Hematopoietic multipotent progenitor cell treated with erythropoietin and hydrocortisone succinate and interleukin-3 and kit ligand, for 17 days (in vitro differentiated cells): ENCODE data around the gene BCKDHB.
"Not testable (repeated sequence)": the region's sequence is repeated elsewhere in the genome, so short reads cannot be mapped to it uniquely, and the experiment has no call there.

ENCODE experiments used
- DNase-seq: peaks from one replicate; pipeline ENCODE4 v3.0.0-alpha.2; 2015; ENCODE audit warnings: low spot score

BCKDHB gene

DNA sequence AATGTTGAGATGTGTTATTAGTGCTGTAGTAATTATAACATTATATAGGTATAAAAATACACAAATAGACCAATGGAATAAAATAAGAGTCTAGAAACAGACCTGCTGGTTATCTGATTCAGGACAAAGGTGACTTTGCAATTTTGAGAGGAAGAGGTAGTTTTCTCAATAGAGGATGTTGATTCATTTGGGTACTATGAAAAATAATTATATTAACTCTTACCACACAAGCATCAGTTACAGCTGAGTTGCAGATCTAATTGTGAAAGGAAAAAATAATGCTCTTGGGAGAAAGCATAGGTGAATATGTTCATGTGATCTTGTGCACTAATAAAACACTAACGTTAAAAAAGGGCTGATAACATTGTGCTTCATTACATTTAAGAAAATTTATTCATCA, 103.0 kb downstream of the BCKDHB start:
- no peak for DNase-seq

DNA sequence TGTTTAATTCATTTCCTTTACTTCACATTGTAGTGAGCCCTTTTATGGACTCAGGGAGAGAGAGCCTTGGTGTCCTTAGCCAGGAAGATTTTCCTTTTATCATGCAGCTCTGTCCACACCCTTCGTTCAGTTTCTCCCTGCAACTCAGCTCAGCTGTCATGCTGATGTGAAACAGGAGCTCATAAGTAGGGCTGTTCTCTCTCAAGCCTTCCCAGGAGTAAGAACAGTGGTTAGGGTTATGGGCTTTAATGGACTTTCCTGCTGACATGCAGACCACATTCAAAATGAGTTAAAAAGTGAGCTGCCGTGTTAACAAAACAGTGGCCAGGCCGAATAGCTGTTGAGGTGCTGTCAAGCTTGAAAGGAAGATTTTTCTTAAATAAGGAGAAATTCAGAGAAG, 104.1 kb downstream of the BCKDHB start:
- no peak for DNase-seq

DNA sequence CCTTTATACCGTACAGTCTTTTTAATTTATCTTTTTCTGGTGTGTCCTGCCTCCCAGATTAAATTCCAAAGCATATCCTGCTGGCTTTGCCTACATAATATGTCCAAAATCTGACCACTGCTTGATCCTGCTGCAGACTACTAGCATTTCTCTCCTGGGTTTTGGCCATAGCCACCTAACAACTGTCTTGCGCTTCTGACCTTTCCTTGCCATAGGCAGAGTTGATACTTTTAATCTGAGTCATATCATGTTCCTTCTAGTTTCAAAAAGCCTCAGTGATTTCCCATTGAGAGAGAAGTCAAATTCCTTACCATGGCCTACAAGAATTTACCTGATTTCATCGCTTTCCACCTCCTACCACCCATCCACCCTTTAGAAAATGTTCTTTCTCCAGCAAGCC, 104.8 kb downstream of the BCKDHB start:
- no peak for DNase-seq

DNA sequence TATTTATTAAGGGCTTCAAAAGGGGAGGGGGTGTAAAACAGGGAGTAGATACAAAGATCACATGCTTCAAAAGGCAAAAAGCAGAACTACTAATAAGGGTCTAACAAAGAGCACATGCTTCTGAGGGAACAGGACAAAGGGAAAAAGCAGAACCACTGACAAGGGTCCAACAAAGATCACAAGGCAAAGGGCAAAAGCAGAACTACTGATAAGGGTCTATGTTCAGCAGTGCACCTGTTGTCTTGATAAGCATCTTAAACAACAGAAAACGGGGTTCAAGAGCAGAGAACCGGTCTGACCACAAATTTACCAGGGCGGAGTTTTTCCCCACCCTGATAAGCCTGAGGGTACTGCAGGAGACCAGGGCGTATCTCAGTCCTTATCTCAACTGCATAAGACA, 105.4 kb downstream of the BCKDHB start:
- not testable (repeated sequence) for DNase-seq

DNA sequence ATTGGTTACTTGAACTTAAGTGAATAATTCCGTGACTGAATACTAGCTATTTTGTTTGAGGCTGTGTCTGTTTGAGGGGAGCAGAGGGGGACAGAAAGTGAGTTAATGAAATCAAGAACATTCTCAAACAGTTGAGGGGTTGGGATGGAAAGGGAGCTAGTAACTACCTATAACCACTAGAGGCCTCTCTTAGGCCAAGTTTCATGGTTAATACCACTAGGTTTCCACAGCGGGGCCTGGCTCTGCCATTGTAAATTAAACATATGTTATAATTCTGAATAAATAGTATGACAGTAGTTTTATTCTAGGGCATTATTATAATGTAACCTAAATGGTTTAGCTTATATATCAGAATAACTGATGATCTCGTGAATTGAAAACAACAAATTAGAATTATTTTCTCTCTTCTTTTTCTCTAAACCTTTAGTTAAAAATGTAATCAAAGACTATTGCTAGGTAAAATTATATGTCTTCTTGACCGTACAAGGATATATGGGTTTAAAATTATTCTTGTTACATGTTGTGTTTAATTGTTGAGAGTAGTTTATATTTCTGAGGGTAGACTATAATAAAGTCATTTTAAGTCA, 108.1 kb downstream of the BCKDHB start:
- DNase-seq, result no peak

DNA sequence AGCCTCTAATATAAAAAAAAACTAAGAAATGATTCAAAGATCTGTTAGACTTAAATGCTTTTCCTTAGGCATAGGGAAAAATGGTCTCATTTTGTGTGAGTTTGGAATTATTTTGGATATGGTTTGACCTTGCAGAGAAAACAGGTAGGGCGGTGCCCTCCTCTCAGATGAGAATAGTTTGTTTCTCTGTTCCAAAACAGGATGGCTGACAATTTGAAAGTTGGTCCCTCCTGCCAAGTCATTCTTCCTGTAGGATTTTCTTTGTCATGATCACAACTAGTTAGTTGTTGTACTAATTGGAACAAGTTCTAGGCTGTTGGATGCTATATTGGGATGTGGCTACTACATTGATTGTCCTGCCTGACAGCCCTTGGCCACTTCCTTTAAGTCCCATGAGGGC, 108.6 kb downstream of the BCKDHB start:
- DNase-seq, result no peak

DNA sequence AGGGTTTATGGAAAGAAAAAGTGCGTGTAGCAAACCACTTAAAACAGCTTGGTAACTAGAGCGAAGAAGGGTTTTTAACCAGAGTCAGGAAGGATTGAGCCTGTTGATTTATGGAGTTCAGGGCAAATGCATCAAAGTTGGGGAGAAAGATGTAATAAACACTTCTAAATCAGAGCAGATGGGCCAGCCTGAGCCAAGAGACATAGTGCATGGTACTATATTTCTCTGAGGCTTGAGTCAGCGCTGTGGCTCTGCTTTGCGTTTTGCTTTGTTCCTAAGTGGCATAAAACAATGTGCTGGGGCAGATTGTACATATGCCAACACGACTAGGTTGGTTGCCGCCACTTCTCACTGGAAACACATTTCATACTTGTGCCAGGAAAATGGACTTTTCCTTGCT, 111.3 kb downstream of the BCKDHB start:
- DNase-seq, result no peak

DNA sequence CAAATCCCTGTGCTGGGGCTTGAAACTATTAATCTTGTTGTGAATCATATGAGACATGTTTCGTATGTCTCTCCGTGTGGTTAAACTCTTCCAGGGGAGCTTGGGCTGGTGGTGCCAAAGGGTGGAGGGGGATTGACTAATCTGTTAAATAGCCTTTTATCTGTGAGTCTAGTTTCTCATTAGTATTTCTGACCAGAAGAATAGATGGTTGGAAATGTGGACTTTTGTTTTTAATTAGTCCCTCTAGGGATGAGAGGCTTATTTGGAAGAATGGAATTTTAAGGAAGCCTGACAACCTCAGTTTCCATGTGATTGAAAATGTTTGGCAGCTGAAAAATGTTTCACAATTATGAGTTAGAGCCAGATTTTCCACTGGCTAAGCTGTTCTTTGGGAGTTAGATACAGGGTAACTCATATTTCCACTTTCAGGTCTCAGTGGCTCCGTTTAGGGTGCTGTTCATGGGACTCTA, 117.3 kb downstream of the BCKDHB start:
- no peak for DNase-seq

DNA sequence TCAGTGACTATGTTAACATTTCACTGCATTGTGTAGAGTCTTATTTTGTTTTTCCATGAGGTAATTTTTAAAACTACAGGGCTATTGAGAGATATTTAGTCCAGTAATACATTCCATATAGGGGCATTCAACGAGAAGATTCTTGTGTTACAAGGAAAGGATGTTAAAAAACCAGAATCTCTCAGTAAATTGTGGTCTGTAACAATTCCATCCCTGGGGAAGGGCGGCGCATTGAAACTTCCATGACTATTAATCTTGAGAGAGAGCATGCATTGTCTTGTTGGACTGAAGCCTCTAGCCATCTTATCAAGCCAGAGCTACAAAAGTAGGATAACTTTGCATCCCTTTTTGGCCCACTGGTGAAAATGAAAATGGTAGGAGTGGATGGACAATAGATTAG, 119.7 kb downstream of the BCKDHB start:
- no peak for DNase-seq

DNA sequence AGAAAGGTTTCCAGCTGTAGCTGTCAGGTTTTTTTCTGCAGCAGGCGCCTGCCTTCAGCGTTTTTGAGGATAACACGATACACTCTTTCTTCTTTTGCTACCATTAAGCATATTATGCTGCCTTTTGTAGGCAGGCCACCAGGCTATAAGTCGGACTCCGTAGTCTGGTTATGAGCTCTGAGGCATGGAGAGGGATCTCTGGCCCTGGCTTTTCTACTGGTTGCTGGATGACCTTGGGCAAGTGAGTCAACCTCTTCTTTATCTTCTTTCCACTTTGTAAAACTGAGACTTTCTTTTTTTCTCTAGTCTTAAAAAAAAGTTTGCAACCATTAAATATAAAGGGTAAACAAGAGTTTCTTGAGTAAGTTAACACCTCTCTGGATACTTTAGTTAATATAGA, 120.2 kb downstream of the BCKDHB start:
- DNase-seq, result no peak

DNA sequence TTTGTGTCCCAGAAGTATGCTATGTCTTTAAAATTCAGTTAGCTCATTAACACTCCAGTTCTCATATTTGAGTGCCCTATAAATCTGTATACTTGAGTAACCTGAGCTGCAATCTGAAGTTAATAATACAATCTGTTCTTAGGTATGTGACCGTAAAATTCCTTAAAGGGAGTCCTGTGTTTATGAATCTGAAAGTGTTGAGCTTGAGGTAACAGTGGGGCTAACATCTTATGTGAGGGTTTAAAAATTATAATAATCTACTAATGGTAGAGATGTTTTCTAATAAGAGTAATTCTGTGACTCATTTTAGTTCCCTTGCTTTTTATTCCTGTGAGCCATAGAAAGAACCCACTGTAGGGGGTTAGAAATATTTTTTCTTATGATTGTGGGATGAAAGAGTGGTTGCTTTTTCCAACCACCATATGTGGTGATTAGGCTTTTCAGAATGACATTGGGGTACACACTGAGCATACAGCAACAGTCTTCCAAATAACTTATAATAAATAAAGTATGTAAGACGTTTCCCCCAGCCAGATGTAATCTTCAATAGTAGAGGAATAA, 121.2 kb downstream of the BCKDHB start:
- no peak for DNase-seq

DNA sequence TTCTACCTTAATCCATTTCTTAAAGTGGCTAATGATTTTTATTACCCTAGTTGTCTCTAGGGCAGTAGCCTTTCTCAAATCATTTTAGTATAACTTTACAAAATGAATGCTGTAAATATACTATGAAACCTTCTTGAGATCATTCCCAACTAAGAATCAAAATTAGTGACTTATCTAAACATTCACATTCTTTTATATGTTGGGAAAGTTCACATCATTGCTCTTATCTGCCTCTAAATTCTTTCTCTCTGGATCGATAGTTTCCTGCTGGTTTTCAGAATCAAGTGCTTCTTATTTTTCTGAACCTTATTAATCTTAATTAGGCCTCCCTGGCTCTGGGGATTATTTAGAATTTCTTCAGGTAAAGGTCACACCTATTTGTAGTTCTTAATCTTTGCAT, 126.8 kb downstream of the BCKDHB start:
- no peak for DNase-seq

DNA sequence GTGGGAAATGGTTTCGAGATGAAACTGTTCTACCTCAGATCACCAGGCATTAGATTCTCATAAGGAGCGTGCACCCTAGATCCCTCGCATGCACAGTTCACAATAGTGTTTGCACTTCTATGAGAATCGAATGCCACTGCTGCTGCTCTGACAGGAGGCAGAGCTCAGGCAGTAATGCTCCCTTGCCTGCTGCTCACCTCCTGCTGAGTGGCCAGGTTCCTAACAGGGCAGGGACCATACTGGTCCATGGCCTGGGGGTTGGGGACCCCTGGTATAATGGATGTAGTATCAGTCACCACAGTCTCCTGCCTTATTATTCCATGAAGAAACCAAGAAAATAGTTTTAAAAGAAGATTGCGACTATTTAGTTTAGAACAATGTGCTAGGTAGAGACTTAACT, 127.5 kb downstream of the BCKDHB start:
- DNase-seq, result no peak

DNA sequence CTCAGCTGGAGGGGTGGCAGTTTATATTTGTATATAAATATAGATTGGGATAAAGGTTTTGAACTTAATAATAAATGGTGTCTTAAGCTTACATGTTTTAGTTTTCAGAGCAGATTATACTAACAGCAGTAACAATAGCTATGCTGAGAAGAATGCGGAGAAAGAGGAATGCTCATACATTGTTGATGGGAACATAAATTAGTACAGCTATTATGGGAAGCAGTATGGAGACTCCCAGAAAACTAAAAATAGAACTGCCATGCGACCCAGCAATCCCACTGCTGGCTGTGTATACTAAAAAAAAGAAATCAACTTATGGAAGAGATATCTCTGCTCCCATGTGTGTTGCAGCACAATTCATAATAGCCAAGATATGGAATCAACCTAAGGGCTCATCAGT, 127.9 kb downstream of the BCKDHB start:
- DNase-seq, result no peak

DNA sequence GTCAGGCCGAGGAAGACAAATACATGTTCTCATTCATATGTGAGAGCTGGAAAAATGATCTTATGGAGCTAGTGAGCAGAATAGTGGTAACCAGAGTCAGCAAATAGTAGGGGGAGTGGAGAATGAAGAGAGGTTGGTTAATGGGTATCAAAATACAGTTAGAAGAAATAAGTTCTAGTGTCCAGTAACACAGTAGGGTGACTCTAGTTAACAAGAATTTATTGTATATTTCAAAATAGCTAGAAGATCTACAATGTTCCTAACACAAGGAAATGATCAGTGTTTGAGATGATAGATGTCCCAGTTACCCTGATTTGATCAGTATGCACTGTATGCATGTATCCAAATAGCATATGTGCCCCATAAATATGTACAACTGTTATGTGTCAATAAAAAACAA, 128.4 kb downstream of the BCKDHB start:
- no peak for DNase-seq

DNA sequence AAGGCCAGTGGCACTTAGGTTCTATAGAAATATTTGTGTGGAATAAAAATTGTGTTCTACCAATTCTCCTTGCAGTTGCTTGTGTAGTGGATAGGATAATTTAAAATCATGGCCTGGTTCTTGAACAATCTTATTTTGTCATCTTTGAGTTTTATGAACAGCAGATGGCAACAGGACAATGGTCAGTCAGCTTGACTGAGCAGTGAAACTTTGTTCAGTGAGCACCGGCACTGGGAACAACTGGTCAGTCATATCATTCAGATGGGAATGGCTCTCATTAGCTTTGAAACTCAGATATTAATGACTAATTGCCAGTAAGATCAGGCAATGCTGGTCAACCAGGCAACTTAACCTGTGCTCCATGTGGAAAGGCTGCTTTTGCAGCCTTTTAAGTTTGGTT, 129.2 kb downstream of the BCKDHB start:
- no peak for DNase-seq

DNA sequence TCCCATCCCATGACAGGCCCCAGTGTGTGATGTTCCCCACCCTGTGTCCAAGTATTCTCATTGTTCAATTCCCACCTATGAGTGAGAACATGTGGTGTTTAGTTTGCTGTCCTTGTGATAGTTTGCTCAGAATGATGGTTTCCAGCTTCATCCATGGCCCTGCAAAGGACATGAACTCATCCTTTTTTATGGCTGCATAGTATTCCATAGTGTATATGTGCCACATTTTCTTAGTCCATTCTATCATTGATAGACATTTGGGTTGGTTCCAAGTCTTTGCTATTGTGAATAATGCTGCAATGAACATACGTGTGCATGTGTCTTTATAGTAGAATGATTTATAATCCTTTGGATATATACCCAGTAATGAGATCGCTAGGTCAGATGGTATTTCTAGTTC, 132.3 kb downstream of the BCKDHB start:
- DNase-seq, result not testable (repeated sequence)

DNA sequence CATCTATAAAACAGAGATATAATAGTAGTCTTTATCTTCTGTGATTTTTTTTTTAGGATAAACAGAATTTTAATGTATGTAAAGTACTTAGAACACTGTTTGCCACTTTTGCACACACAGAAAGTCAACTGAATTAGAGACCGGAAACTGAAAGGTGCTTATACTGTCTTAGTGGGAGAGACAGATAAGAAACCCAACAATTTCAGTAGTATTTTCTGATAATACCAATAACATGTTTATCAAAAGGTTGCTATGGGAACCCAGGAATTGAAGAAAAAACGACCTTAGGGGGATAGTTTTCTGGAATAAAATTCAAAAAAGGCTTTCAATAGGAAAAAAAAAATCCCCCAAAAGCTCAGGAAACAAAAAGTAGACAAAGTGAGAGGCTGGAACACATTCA, 138.6 kb downstream of the BCKDHB start:
- no peak for DNase-seq

DNA sequence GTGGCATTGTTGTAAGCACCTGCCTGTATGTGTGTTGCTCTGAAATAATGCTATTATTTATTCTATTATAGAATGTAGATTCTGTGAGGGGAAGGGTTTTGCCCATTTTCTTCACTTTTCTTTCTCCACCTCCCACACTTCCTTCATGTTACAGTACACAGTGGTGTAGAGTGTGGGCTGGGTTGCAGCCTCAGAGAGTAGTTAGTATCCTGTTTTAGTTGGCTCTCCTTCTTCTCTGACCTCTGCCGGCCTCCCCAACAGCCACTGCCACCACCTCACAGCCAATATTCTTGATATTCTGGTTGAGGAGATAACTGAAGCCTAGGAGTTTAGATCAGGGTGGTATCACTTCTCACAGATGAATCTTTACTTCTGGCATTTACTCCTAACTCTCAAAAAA, 143.4 kb downstream of the BCKDHB start:
- DNase-seq, result no peak

DNA sequence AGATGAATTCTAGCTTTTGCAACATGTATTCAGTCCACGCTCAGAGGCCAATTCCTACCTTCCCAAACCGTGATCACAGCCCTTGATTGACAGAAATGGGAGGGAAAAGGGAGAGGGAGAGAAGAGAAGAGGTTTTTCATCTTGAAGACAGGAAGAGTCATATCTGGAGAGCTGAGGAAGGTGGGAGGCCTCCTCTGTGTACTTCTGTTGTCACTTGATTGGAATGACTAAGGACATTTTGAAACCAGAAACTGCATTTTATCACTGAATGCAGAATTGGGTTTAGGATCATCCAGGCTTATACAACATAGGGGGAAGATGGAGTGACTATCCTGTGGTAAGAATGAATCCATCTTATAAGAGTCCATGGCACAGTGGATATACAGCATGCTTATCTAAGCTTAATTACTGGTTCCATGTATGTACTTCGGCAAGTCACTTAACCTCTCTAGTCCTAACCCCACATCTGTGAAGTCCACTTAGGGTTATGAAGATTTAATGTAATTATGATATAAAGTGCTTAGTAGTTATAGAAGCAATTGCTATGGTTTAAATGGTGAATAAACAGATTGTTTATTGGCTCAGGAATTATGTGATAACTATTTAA, 144.0 kb downstream of the BCKDHB start:
- no peak for DNase-seq

DNA sequence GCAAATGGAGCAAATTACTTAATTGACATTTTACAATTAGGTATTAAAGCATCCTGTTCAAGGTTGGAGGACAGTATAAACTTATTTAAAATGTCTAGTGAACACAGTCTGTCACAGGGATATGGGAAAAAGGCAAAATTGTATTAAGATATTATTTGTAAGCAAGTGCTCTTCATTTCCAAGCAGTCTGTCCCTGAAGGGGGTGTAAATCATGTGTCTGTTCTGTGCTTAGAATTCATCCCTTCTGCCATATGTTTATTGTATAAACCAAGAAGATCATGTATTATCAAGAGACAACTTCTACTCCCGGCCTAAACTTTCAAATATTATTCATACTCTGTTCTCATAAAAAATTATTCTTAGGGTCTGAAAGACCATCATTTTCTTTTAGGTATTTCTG, 144.8 kb downstream of the BCKDHB start:
- no peak for DNase-seq

DNA sequence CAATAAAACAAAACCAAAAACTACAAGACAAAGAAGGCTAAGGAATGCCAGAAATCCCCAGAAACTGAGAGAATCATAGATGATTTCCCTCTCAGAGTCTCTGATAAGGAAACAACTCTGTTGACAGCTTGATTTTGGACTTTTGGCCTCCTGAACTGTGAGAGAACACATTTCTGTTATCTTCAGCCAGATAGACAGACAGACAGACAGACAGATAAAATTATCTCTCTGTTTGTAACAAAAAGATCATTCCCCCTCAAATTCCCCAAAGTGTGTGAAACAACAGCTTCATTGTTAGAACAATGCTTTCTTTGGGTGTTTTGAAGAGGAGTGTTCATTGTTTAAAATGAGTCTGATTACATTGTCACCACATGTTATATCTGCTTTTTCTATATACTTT, 148.2 kb downstream of the BCKDHB start:
- DNase-seq, result no peak

DNA sequence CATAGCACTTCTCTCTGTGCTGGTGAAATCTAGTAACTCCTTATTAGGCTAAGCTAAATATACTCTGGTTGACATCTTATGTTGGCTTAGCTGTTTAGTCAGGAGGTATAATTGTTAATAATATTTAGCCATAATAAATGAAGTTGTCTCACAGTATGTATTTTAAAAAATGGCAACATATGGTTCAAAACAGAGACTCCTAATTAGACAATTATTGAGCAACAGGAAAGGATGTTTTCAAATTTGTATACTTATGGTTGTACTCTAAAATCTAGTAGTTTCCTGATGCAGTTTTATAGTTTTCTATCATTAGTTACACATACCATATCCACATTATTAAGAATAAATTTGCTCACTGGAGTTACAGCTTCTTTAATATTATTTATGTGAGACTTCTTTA, 150.2 kb downstream of the BCKDHB start:
- DNase-seq, result no peak

DNA sequence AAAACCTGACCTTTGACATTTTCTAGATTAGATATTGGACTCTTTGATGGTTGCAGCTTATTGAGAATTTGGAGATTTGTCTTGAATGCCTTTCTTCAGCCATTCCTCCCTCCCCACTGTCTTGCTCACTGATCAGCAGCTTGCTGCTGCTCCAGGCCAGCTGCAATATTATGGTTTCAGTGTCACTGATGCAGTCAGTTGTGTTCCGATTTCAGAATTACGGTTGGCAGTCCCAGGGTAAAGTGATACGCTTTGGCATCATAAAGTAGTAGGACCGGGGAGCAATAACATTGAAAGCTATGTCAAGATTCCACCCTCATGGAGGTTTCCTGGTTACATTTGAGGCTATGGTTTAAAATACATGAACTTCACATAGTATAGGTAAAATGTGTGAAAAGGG, 152.6 kb downstream of the BCKDHB start:
- DNase-seq, result no peak
